OCI-LY1 (cell line): ENCODE results near the gene KPTN.

Experiments used
- H2AFZ ChIP-seq: fragments of 200-600 bp; sonication (generic), shearing (Covaris generic); 2 replicates; pipeline ENCODE4 v1.6.0; 2014; ENCODE audit warnings: antibody characterized with exemption, mild to moderate bottlenecking, low read length
- H3F3A ChIP-seq: fragments of 200-600 bp; sonication (generic), shearing (Covaris generic); 2 replicates; pipeline ENCODE4 v1.6.0; 2014; ENCODE audit warnings: mild to moderate bottlenecking, antibody characterized with exemption, low read length, moderate library complexity; ENCODE audit not compliant: insufficient read depth
- H3K27ac ChIP-seq: fragments of 200-600 bp; sonication (generic); 2 replicates; pipeline ENCODE4 v1.5.1; 2014; ENCODE audit warnings: low read length, mixed run types, mild to moderate bottlenecking, low read depth; ENCODE audit not compliant: poor library complexity, severe bottlenecking
- H3K27me3 ChIP-seq: fragments of 200-600 bp; sonication (generic); 2 replicates; pipeline ENCODE4 v1.6.0; 2014; ENCODE audit warnings: antibody characterized with exemption, mild to moderate bottlenecking, low read length, moderate library complexity; ENCODE audit not compliant: insufficient read depth
- H3K36me3 ChIP-seq: fragments of 200-600 bp; sonication (generic); 2 replicates; pipeline ENCODE4 v1.6.1; 2014; ENCODE audit warnings: mild to moderate bottlenecking, antibody characterized with exemption, low read length, moderate library complexity, mixed read lengths; ENCODE audit not compliant: insufficient read depth
- H3K4me1 ChIP-seq: fragments of 200-600 bp; sonication (generic); 2 replicates; pipeline ENCODE4 v1.5.1; 2014; ENCODE audit warnings: mild to moderate bottlenecking, low read length, moderate library complexity; ENCODE audit not compliant: insufficient read depth, severe bottlenecking
- H3K4me2 ChIP-seq: fragments of 200-600 bp; sonication (generic), shearing (Covaris generic); 2 replicates; pipeline ENCODE4 v1.6.1; 2014; ENCODE audit warnings: low read length
- H3K4me3 ChIP-seq: fragments of 200-600 bp; sonication (generic); 2 replicates; pipeline ENCODE4 v1.5.1; 2014; ENCODE audit warnings: low read length, low read depth, mild to moderate bottlenecking, mixed read lengths; ENCODE audit not compliant: poor library complexity, severe bottlenecking
- H3K79me2 ChIP-seq: fragments of 200-600 bp; shearing (Covaris generic); 2 replicates; pipeline ENCODE4 v1.6.1; 2016; ENCODE audit warnings: mixed run types, low read length, mixed read lengths; ENCODE audit not compliant: insufficient read depth
- H3K9ac ChIP-seq: fragments of 200-600 bp; sonication (generic), shearing (Covaris generic); 2 replicates; pipeline ENCODE4 v1.6.1; 2014; ENCODE audit warnings: mild to moderate bottlenecking, low read length, mixed read lengths
- H3K9me2 ChIP-seq: fragments of 200-600 bp; sonication (generic), shearing (Covaris generic); 2 replicates; pipeline ENCODE4 v1.6.1; 2014; ENCODE audit warnings: low read depth, mild to moderate bottlenecking, low read length, mixed read lengths
- H3K9me3 ChIP-seq: fragments of 200-600 bp; shearing (Covaris generic); 2 replicates; pipeline ENCODE4 v1.6.1; 2014; ENCODE audit warnings: low read length, mixed read lengths
- H4K20me1 ChIP-seq: fragments of 200-600 bp; sonication (generic), shearing (Covaris generic); 2 replicates; pipeline ENCODE4 v1.6.0; 2016; ENCODE audit warnings: mild to moderate bottlenecking, low read length; ENCODE audit not compliant: insufficient read depth
- CTCF ChIP-seq: fragments of 200-600 bp; sonication (generic), shearing (Covaris generic); IDR thresholded peaks from 2 replicates; pipeline ENCODE4 v1.5.1; 2017; ENCODE audit warnings: mild to moderate bottlenecking, antibody characterized with exemption, low read length, moderate library complexity, mixed read lengths
- EZH2 ChIP-seq: fragments of 200-600 bp; sonication (generic), shearing (Covaris generic); IDR thresholded peaks from 2 replicates; pipeline ENCODE4 v1.8.0; 2017; ENCODE audit warnings: borderline replicate concordance, mixed run types, mild to moderate bottlenecking, antibody characterized with exemption, low read length, moderate library complexity, mixed read lengths

Gene KPTN

DNA sequence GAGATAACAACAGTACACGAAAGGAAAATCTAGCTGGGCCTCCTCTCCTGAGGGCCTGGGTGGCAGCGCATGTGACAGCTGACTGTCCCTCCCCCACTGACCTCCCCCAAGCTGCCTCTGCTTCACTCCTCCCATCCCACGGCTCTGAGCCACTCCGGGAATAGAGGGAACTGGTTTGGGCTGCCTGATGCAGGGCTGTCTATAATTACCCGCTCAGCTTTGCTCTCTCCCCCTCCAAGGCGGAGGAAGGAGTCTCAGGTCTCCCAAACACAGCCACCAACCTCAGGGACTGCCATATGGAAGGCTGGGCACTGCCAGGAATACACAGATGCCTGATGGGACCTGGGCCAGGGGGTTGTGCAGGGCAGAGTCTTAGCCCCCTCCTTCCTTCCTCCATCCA lies 23.0 kb upstream of the KPTN start:
- Histone ChIP-seq H2AFZ (no peak overlapping the region), H3K9me3 (no peaks in the 10 kb centered on the region), H3K9ac (no peak overlapping the region), H3K9me2 (no peaks in the 10 kb centered on the region), H3K27me3 (no peaks in the 10 kb centered on the region), H3K4me2 (no peak overlapping the region), H3K4me1 (peaks cover 2% of the 10 kb centered on the region), H3K27ac (no peak overlapping the region), H3K36me3 (peaks cover 31% of the 10 kb centered on the region; the same call in 1 of the 2 replicates), H4K20me1 (no peaks in the 10 kb centered on the region), H3K4me3 (no peak overlapping the region), H3F3A (no peaks in the 10 kb centered on the region), H3K79me2 (0 out of 2 replicates have a peak, but pooled peaks cover 8% of the 10 kb centered on the region)
- TF ChIP-seq CTCF (no peak), EZH2 (no peak)

DNA sequence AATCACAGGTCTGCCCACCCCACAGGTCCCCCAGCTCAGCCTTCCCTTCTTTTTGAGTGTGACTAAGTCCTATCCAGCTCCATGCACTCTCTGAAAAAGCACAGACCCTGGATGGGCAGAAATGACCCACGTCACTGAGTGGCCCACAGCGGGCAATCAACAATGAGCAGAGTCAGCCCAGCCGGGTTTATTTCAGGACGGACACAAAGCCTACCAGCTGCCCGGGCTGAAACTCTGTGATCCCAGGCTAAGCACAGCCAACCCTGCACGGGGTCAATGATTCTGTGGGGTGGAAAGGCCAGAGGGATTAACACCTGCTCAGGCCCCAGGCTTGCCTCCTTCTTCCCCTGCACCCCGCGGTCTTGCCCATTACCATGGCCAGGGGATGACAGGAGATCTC lies 22.4 kb upstream of the KPTN start:
- Histone ChIP-seq H3K79me2 (0 out of 2 replicates have a peak, but pooled peaks cover 8% of the 10 kb centered on the region), H2AFZ (no peak overlapping the region), H3K9ac (no peak overlapping the region), H3K27me3 (no peaks in the 10 kb centered on the region), H3K4me2 (no peak overlapping the region), H3K9me3 (no peaks in the 10 kb centered on the region), H3K4me3 (no peak overlapping the region), H3K4me1 (no peaks in the 10 kb centered on the region), H3K9me2 (no peaks in the 10 kb centered on the region), H3F3A (no peaks in the 10 kb centered on the region), H3K27ac (no peak overlapping the region), H3K36me3 (peaks cover 32% of the 10 kb centered on the region; the same call in 1 of the 2 replicates), H4K20me1 (no peaks in the 10 kb centered on the region)
- TF ChIP-seq EZH2 (no peak), CTCF (no peak)

DNA sequence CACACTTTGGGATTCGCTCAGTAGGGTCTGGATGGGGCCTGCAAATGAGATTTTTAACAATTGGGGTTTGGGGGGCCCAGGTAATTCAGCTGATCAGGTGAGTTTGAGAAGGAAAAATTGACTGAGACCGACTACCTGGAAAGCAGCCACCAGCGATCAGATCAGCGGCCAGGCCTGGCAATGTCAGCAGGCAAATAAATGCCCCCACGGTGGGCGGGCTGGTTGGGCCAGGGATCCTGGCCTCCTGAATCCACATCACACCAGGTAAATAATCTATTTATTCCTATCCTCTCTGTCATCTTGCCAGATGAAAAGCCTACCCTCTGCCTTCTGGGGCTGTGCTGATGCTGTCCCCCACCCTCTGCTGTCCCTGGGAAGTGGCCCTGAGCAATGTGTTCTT lies 21.5 kb upstream of the KPTN start:
- H3K9me2 ChIP-seq, result no peaks in the 10 kb centered on the region
- 0 out of 2 replicates have a peak, but pooled peaks cover 8% of the 10 kb centered on the region for H3K79me2 ChIP-seq
- H3K9me3 ChIP-seq, result no peaks in the 10 kb centered on the region
- no peak overlapping the region for H2AFZ ChIP-seq
- no peak overlapping the region for H3K27ac ChIP-seq
- no peak overlapping the region for H3K4me2 ChIP-seq
- no peaks in the 10 kb centered on the region for H3K4me1 ChIP-seq
- H3K27me3 ChIP-seq, result no peaks in the 10 kb centered on the region
- H3K4me3 ChIP-seq, result no peak overlapping the region
- H3K9ac ChIP-seq, result no peak overlapping the region
- peaks cover 40% of the 10 kb centered on the region; the same call in 1 of the 2 replicates for H3K36me3 ChIP-seq
- no peaks in the 10 kb centered on the region for H3F3A ChIP-seq
- H4K20me1 ChIP-seq, result no peaks in the 10 kb centered on the region
- no peak for TF ChIP-seq CTCF
- no peak for TF ChIP-seq EZH2
